HepG2 (cell line): ENCODE results near the gene DENND4A. TPM values are rescaled to one million over a fixed set of nuclear protein-coding genes. Genes with fewer than 3 reads are reported as not detected.

Experiments
- ATAC-seq: fragments of 200-7000 bp; cut with Tn5 transposase; 3 replicates; pipeline ENCODE4 v1.9.1; 2020; ENCODE audit warnings: mild to moderate bottlenecking, moderate library complexity
- BruUV-seq: library from RNA; stranded (reverse); fragments of 400-500 nt; replicated peaks from 2 replicates; lab custom pipeline; 2021; lab: Mats Ljungman, UMichigan
- CTCF ChIA-PET: fragments of 300-600 bp; formaldehyde crosslinking; extraction: SDS; loops from one replicate; lab custom pipeline; 2021; ENCODE audit warnings: low total read pairs, inconsistent platforms, low intra/inter-chr PET ratio; lab: Yijun Ruan, JAX
- POLR2A ChIA-PET: fragments of 350-600 bp; sonication (Branson Sonifier 250); formaldehyde crosslinking; loops from one replicate; lab custom pipeline; 2020; ENCODE audit warnings: antibody characterized with exemption, inconsistent platforms; lab: Yijun Ruan, JAX
- DNase-seq: peaks from one replicate; pipeline ENCODE4 v3.0.0-alpha.2; 2015; ENCODE audit warnings: low spot score
- FAIRE-seq: peaks from 3 replicates; lab custom pipeline; 2011; peaks lifted over from hg19 to GRCh38; lab: Jason Lieb, UNC
- H2AFZ ChIP-seq: one replicate; pipeline ENCODE4 v1.6.1; 2011; ENCODE audit warnings: low read length, inconsistent platforms
- H3K27ac ChIP-seq: fragments of 300-600 bp; 3 replicates; pipeline ENCODE4 v1.8.0; 2011; ENCODE audit warnings: mixed run types, mild to moderate bottlenecking, mixed read lengths, low read length, inconsistent platforms; ENCODE audit not compliant: insufficient read depth; ENCODE audit errors: extremely low read length
- H3K27me3 ChIP-seq, 2 experiments: fragments of 200-600 bp in 1 of 2; 2 replicates in 1 of 2; 3 replicates in 1 of 2; pipeline versions ENCODE4 v1.6.0 to v1.8.0; 2011; ENCODE audit warnings: low read length in 2 of 2, mild to moderate bottlenecking in 2 of 2, moderate library complexity in 2 of 2, inconsistent platforms in 1 of 2; ENCODE audit not compliant: insufficient read depth in 2 of 2, control insufficient read depth in 1 of 2
- H3K36me3 ChIP-seq, 2 experiments: fragments of 200-600 bp in 1 of 2; replicated peaks in 1 of 2; 2 replicates in 1 of 2; 3 replicates in 1 of 2; pipeline versions ENCODE4 v1.5.1 to v1.8.0; 2011; ENCODE audit warnings: low read length in 2 of 2, inconsistent platforms in 1 of 2; ENCODE audit not compliant: insufficient read depth in 2 of 2, control insufficient read depth in 1 of 2
- H3K4me1 ChIP-seq: 2 replicates; pipeline ENCODE4 v1.5.1; 2012; ENCODE audit warnings: low read length, inconsistent platforms; ENCODE audit not compliant: insufficient read depth
- H3K4me2 ChIP-seq: 2 replicates; pipeline ENCODE4 v1.6.0; 2011; ENCODE audit warnings: low read depth, low read length, inconsistent platforms
- H3K4me3 ChIP-seq, 3 experiments: fragments of 200-600 bp in 1 of 3; sonication (generic), shearing (Covaris generic) in 1 of 3; replicated peaks in 1 of 3; 2 replicates each; pipeline ENCODE4 v1.5.1; 2011 to 2016; ENCODE audit warnings: low read length in 3 of 3, inconsistent platforms in 2 of 3, low read depth in 2 of 3, mild to moderate bottlenecking in 2 of 3, control low read depth in 1 of 3, mixed read lengths in 1 of 3; ENCODE audit not compliant: insufficient read depth in 1 of 3
- H3K79me2 ChIP-seq: one replicate; pipeline ENCODE4 v1.6.1; 2011; ENCODE audit warnings: low read length, inconsistent platforms; ENCODE audit not compliant: insufficient read depth
- H3K9ac ChIP-seq: 2 replicates; pipeline ENCODE4 v1.6.0; 2011; ENCODE audit warnings: mild to moderate bottlenecking, low read depth, low read length, inconsistent platforms; ENCODE audit not compliant: insufficient read depth
- H3K9me3 ChIP-seq: 2 replicates; pipeline ENCODE4 v1.5.1; 2012; ENCODE audit warnings: mild to moderate bottlenecking, low read length
- H4K20me1 ChIP-seq: 2 replicates; pipeline ENCODE4 v1.6.0; 2011; ENCODE audit warnings: inconsistent platforms, mild to moderate bottlenecking, low read length, moderate library complexity; ENCODE audit not compliant: insufficient read depth
- ATAD3A ChIP-seq: sonication (generic); formaldehyde crosslinking; IDR thresholded peaks from 2 replicates; pipeline ENCODE4 v1.4.0; 2020; ENCODE audit warnings: missing genetic modification reagents
- HOXA9 ChIP-seq: sonication (generic); formaldehyde crosslinking; IDR thresholded peaks from 2 replicates; pipeline ENCODE4 v1.8.1; 2022; ENCODE audit warnings: missing genetic modification reagents, mild to moderate bottlenecking, moderate library complexity, borderline replicate concordance
- KLF11 ChIP-seq: IDR thresholded peaks from 2 replicates; pipeline ENCODE4 v1.6.1; 2016; ENCODE audit warnings: missing compliant biosample characterization
- ZBTB4 ChIP-seq: sonication (generic); formaldehyde crosslinking; IDR thresholded peaks from 2 replicates; pipeline ENCODE4 v1.4.0; 2020; ENCODE audit warnings: missing genetic modification reagents, mild to moderate bottlenecking, borderline replicate concordance
- WGBS: methylation state at CpG from one replicate; pipeline ENCODE4 v1.1.6; 2017; ENCODE audit warnings: low lambda C conversion rate; 5-methylcytosine and 5-hydroxymethylcytosine counted together
- in situ Hi-C: cut with HindIII; loops from 2 replicates; pipeline ENCODE4 v1.10.0; 2017; ENCODE audit warnings: low pct_unique_long_range_greater_than_20kb; ENCODE audit not compliant: extremely low pct_ligation_motif_present
- intact Hi-C: fragments of 100-400 bp; cut with micrococcal nuclease; formaldehyde crosslinking; loops from one replicate; pipeline ENCODE4 v1.10.0; 2022; ENCODE audit not compliant: unreplicated experiment
- polyA plus RNA-seq, 8 experiments: library from polyadenylated mRNA; depleted of rRNA in 3 of 8; stranded (reverse) in 7 of 8; unstranded in 1 of 8; fragments of >200 nt; fragmentation: Illumina TruSeq in 4 of 8; extraction: Trizol in 4 of 8; gene quantifications; 2 replicates each; pipeline versions ENCODE4 v1.2.1 to v1.2.3, GENCODE V29; 2011 to 2016; ENCODE audit warnings: low read depth in 4 of 8, missing spikeins in 1 of 8, mixed read lengths in 1 of 8; ENCODE audit not compliant: insufficient read depth in 1 of 8
- total RNA-seq, 5 experiments: library from RNA; depleted of rRNA; stranded (reverse); fragments of >200 nt; fragmentation: Illumina TruSeq; extraction: Trizol; gene quantifications; 2 replicates each; pipeline ENCODE4 v1.2.3, GENCODE V29; 2016; ENCODE audit warnings: low read depth in 1 of 5

Gene DENND4A
- total and polyA plus RNA-seq, 2 of the 13 experiments (the other 11 are each of a cell fraction or from before 2014, with no cell fraction given): 13.2 to 18.6 TPM

DNA sequence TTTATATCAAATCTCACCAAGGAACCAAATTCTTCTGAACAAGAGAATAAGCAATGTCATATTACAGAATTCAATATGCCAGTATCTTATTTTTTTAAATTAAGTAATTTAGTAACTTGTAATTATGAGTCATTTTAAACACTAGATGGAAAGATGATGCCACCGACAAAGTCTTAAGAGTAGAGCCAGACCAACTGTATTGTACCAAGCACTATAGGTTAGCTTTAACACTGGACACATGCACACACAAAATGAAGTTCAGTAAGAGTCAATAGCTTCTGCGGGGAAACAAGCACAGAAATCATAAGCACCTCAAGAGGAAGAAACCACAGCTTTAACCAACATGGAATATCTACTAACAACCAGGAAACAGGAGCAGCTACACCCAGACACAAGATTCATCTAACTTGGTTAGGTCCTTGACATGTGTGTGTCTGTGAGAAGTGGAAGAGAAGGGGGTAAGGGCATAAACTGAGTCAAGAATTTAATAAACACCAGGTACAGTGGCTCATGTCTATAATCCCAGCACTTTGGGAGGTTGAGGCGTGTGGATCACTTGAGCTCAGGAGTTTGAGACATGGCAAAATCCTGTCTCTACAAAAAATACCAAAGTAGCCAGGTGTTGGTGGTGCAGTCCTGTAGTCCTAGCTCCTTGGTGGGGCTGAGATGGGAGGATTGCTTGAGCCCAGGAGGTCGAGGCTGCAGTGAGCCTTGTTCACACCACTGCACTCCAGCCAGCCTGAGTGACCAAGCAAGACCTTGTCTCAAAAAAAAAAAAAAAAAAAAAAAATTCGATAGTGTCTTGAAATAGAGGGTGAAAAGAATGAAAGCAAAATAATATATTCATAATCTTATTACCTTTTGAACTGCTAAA, 28.9 kb downstream of the DENND4A start:
- DNase-seq (no peak), FAIRE-seq (no peak), ATAC-seq (no peak)
- H3K4me3 ChIP-seq: no peak overlapping the region
- intact Hi-C loops (no loop called here), in situ Hi-C loops (no loop called here)
- no peaks in the 10 kb centered on the region; a peak in 2 of 5 replicates for H3K36me3 ChIP-seq
- WGBS: 89% methylated on average over 5 of the region's 5 CpGs
- CTCF ChIA-PET: no interaction called here
- no peak overlapping the region for H3K4me2 ChIP-seq
- no peak overlapping the region for H3K27ac ChIP-seq
- H3K9me3 ChIP-seq: no peaks in the 10 kb centered on the region
- H4K20me1 ChIP-seq: peaks cover 3% of the 10 kb centered on the region
- no peaks in the 10 kb centered on the region for H3K27me3 ChIP-seq
- TF ChIP-seq ATAD3A (no peak), ZBTB4 (CRISPR knock-in tag) (no peak), KLF11 (CRISPR knock-in tag) (no peak), HOXA9 (CRISPR knock-in tag) (no peak)
- POLR2A ChIA-PET: interaction anchor here (0.8 kb wide), 1 partner anchor 25 kb away, joined by 4 read pairs; no protein-coding TSS in a partner anchor
- H3K9ac ChIP-seq: no peak overlapping the region
- no TSS peak for BruUV-seq
- no peak overlapping the region for H2AFZ ChIP-seq
- H3K4me1 ChIP-seq: peaks cover 28% of the 10 kb centered on the region
- peaks cover 68% of the 10 kb centered on the region for H3K79me2 ChIP-seq
